ENCODE data around the gene ZSCAN26.

The ZSCAN26 gene

DNA sequence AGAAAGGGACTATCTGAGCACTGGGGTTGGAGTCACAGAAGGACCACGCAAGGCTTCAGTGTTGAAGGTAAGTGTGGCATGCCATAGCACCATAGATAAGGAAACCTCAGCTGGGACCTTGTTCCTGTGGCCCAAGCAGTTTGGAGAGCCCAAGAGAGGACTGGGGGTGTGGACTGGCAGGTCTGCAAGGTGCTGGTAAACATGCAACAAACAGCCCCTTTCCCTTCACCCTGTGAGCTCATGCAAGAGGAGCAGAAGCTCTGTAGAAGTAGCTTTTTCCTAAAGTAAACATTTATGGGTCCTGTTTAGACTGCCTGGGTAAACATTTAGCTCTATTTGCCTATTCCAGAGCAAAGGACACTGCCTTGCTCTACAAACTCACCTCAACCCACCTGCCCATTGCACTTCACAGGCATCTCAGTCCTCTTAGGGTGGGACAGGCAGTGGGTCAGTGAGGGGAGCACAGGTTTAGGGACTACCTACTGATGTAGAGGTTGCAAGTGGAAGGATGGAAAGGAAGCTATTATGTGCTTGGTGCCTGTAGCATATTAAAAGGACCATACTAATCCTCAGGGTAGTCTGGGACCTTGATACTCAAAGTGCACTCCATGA, 57.0 kb downstream of the ZSCAN26 start:
- no peak for DNase-seq

DNA sequence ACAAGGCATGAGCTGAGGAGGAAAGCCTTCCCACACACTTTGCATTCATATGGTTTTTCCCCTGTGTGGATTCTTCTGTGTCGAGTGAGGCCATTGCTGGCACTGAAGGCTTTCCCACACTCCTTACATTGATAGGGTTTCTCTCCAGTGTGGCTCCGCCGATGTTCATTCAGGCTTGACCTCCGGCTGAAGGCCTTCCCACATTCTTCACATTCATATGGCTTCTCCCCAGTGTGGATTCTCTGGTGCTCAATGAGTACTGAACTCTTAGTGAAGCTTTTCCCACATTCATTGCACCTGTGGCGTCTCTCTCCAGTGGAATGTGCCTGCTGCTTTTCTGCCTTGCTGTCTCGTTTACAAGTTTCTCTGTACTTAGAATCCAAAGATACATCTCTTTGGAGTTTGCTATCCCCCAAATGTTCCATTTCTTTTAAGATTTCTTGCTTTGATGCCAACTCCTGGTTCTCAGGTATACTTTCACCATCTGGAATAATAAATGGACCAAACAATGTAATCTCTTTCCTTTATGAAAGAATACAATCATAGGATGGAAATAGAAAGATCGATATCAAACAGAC, 59.5 kb downstream of the ZSCAN26 start:
- DNase-seq = no peak

Measured in NCI-H526 treated with DMSO at 0.1 percent for 48 hours (cell line).